Tibial nerve (tissue), 4 donors: ENCODE measurements around the gene LRP8. TPM values are rescaled to one million over a fixed set of nuclear protein-coding genes. Genes with fewer than 3 reads are reported as not detected.

ENCODE experiments used
- DNase-seq, 2 donors: peaks; one replicate each; pipeline ENCODE4 v3.0.0-alpha.2; 2019; ENCODE audit warnings: low spot score in 2 of 2
- H3K27ac ChIP-seq, 4 donors: fragments of 200-600 bp; sonication (generic) in 3 of 4; one replicate each; pipeline ENCODE4 v1.5.1; 2017 to 2019; ENCODE audit warnings: mild to moderate bottlenecking in 1 of 4
- H3K27me3 ChIP-seq, 2 donors: fragments of 200-600 bp; sonication (generic) in 1 of 2; one replicate each; pipeline versions ENCODE4 v1.5.1 to v1.6.0; 2017 to 2019
- H3K36me3 ChIP-seq, 3 donors: fragments of 200-600 bp; sonication (generic); one replicate each; pipeline ENCODE4 v1.5.1; 2018 to 2019
- H3K4me1 ChIP-seq, 4 donors: fragments of 200-600 bp; sonication (generic) in 3 of 4; one replicate each; pipeline ENCODE4 v1.5.1; 2017 to 2019
- H3K4me3 ChIP-seq, 4 donors: fragments of 200-600 bp; sonication (generic) in 3 of 4; one replicate each; pipeline ENCODE4 v1.5.1; 2017 to 2019; ENCODE audit warnings: mild to moderate bottlenecking in 1 of 4, moderate library complexity in 1 of 4
- H3K9me3 ChIP-seq, 4 donors: fragments of 200-600 bp; sonication (generic) in 3 of 4; one replicate each; pipeline ENCODE4 v1.5.1; 2017 to 2019
- EP300 ChIP-seq, 2 donors: sonication (generic); formaldehyde crosslinking; IDR thresholded peaks; one replicate each; pipeline ENCODE4 v1.6.1; 2017; ENCODE audit warnings: antibody characterized with exemption in 2 of 2, mild to moderate bottlenecking in 1 of 2
- POLR2A ChIP-seq, 2 donors: fragments of 450-650 bp; IDR thresholded peaks; one replicate each; pipeline ENCODE4 v1.6.1; 2017; ENCODE audit warnings: antibody characterized with exemption in 2 of 2, mild to moderate bottlenecking in 2 of 2, moderate library complexity in 2 of 2
- WGBS, 2 donors: methylation state at CpG; one replicate each; pipeline ENCODE4 v1.1.5; 2018; 5-methylcytosine and 5-hydroxymethylcytosine counted together
- total RNA-seq, 4 donors: library from RNA; depleted of rRNA; stranded (reverse); fragments of >200 nt; gene quantifications; one replicate each; pipeline ENCODE4 v1.1.0, GENCODE V29; 2016
- TF ChIP-seq, protein P1 (sequence below), 5 experiments: fragments of 200-600 bp in 3 of 5; fragments of 450-650 bp in 2 of 5; sonication (generic) in 3 of 5; IDR thresholded peaks; one replicate each; pipeline ENCODE4 v1.5.1; 2016 to 2019; ENCODE audit warnings: antibody characterized with exemption in 5 of 5, mild to moderate bottlenecking in 3 of 5, moderate library complexity in 2 of 5

Gene LRP8
- total RNA-seq, 4 donors from 2014 or later = 2.2 to 15.0 (median 2.5) TPM

DNA sequence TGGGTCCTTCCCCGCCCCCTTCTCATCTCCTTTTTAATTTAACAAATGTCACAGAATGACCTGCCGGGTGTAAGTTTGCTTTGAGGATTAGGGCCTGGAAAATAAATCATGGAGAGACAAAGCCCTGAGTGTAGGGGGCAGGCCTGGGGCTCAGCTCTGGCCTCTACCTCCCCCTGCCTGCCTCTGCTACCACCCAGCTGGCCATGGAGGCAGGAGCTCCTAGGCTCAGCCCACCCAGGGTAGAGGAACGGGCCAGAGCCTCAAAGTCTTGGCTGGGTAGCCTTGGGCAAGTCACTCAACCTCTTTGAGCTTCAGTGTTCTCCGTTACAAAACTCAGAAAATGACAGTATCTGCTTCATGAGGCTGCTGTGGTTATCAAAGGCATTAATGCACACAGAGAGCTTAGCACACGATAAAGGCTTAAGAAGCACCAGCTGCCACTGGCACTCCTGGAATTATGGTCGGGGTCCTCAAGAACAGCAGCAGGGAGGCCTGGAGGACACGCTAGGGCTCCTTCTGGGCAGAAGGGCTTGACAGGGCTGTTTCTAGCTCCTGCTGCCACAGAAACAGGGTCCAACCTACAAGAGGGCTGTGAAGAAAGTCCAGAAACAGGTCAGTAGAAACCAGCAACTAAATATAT, 39.0 kb downstream of the LRP8 start:
- Histone ChIP-seq H3K36me3 (no peaks in the 10 kb centered on the region), H3K4me1 (peaks cover 0 to 14% (median 0%) of the 10 kb centered on the region in 4 donors), H3K9me3 (no peaks in the 10 kb centered on the region), H3K27me3 (no peaks in the 10 kb centered on the region), H3K4me3 (no peak overlapping the region), H3K27ac (no peak overlapping the region)
- DNase-seq = no peak
- TF ChIP-seq EP300 (IDR thresholded peaks at IDR 0.05) (no peak), POLR2A (IDR thresholded peaks at IDR 0.05) (no peak)
- TF ChIP-seq, protein P1, sequence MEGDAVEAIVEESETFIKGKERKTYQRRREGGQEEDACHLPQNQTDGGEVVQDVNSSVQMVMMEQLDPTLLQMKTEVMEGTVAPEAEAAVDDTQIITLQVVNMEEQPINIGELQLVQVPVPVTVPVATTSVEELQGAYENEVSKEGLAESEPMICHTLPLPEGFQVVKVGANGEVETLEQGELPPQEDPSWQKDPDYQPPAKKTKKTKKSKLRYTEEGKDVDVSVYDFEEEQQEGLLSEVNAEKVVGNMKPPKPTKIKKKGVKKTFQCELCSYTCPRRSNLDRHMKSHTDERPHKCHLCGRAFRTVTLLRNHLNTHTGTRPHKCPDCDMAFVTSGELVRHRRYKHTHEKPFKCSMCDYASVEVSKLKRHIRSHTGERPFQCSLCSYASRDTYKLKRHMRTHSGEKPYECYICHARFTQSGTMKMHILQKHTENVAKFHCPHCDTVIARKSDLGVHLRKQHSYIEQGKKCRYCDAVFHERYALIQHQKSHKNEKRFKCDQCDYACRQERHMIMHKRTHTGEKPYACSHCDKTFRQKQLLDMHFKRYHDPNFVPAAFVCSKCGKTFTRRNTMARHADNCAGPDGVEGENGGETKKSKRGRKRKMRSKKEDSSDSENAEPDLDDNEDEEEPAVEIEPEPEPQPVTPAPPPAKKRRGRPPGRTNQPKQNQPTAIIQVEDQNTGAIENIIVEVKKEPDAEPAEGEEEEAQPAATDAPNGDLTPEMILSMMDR (IDR thresholded peaks at IDR 0.05) = no peak
- 73 to 81% methylated on average over 7 of the region's 7 CpGs for WGBS, 2 donors

DNA sequence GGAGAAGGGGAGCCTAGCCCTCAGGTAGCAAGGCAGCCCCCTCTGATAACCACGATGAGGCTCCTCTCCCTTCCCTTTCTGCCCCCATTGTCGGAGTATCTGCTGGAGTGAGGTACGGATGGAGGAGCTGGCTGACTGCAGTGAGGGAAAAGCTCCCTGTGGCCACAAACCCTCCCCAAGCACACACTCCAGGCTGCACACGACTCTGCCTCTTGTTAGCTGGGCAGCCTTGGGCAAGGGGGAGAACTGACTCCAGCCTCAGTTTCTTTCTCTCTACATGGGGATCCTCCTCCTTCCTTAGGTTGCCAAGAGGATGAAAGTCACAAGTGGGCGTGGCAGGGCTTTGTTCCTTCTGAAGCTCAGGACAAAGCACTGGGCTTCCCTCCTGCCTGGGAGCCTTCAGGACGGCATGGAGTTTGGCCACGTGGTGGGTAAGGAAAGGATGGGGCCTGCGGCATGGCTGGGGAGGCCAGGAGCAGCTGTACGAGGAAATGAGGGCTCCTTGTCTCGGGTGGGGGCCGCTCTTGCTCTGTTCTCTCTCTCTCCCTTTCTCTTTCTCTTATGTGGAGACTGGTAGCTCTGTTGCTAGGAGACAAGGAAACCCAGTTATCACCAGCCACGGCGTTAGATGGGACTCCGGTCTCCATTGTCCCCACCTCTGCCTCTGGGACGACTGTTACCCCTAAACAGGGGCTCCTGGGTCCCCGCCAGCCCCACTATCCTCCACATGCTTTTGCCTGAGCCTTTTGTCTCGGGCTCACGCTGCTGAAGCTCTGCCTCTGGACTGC, 39.7 kb downstream of the LRP8 start:
- no peak overlapping the region for H3K4me3 ChIP-seq
- no peak for DNase-seq
- H3K9me3 ChIP-seq = no peaks in the 10 kb centered on the region
- TF ChIP-seq, protein P1 (IDR thresholded peaks at IDR 0.05) = no peak
- TF ChIP-seq EP300 (IDR thresholded peaks at IDR 0.05) = no peak
- TF ChIP-seq POLR2A (IDR thresholded peaks at IDR 0.05) = no peak
- H3K27ac ChIP-seq = no peak overlapping the region
- WGBS, 2 donors = 63 to 64% methylated on average over 18 of the region's 18 CpGs
- no peaks in the 10 kb centered on the region for H3K27me3 ChIP-seq
- H3K36me3 ChIP-seq = no peaks in the 10 kb centered on the region
- peaks cover 0 to 8% (median 0%) of the 10 kb centered on the region in 4 donors for H3K4me1 ChIP-seq

DNA sequence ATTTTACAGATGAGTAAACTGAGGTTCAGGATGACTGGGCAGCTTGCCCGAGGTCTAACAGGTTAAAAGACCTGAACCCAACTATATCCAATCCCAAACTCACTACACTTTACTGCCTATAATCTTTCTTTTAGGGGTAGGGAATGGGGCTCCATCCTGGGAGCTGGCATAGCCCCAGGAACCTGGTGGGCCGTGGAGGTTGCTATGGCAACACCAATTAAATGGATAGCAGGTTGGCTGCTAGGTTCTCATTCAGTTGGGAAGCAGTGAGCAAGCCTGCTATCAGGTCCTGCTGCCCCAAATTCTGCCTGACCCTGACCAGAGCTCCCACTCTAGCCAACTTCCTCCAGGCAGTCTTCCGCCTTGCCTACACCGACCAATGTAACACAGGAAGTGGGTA, 40.9 kb downstream of the LRP8 start:
- H3K4me3 ChIP-seq = no peak overlapping the region
- 76 to 81% methylated on average over 4 of the region's 4 CpGs for WGBS, 2 donors
- no peak overlapping the region for H3K27ac ChIP-seq
- H3K9me3 ChIP-seq = no peaks in the 10 kb centered on the region
- no peaks in the 10 kb centered on the region for H3K36me3 ChIP-seq
- no peaks in the 10 kb centered on the region for H3K4me1 ChIP-seq
- no peaks in the 10 kb centered on the region for H3K27me3 ChIP-seq
- DNase-seq = no peak
- TF ChIP-seq EP300 (IDR thresholded peaks at IDR 0.05) (no peak), POLR2A (IDR thresholded peaks at IDR 0.05) (no peak)
- TF ChIP-seq, protein P1 (IDR thresholded peaks at IDR 0.05) = no peak

DNA sequence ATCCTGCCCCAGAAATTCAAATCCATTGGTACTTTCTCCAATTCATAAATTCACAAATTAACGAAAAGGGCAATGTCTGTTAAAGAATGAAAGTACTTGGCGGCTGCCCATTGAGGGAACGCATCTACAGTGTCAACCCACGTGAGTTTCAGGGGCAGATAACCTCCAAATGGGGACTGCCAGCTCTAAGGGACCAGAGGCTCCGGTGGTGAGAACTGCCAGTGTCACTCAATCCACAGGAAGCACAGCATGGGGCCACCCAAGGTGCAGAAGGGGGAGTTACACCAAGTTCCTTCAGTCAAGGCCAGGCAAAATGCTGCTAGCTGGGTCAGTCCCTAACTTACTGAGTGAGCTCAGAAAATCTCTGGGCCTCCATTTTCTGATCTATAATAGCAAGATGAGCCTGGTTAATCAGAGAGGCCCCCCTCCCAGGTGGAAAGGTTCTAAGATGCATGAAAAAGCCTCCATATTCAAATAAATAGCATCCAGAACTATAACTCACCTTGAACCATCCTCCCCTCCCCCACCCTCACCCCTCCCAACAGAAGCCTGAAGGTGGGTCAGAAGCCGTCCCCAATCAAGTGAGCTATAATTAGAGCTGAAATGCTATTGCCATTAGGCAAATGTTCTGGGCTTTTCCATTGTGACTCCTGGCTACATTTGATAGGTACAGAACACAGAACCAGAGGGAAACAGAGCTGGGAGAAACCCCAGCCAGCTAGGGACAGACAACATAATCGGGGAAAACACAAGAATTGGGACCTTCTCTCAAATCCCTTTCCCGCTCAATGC, 41.7 kb downstream of the LRP8 start:
- Histone ChIP-seq H3K9me3 (no peaks in the 10 kb centered on the region), H3K4me3 (no peak overlapping the region), H3K27me3 (no peaks in the 10 kb centered on the region), H3K4me1 (no peaks in the 10 kb centered on the region), H3K27ac (no peak overlapping the region), H3K36me3 (no peaks in the 10 kb centered on the region)
- no peak for DNase-seq
- TF ChIP-seq, protein P1 (IDR thresholded peaks at IDR 0.05) = no peak
- WGBS, 2 donors = 77 to 78% methylated on average over 8 of the region's 8 CpGs

DNA sequence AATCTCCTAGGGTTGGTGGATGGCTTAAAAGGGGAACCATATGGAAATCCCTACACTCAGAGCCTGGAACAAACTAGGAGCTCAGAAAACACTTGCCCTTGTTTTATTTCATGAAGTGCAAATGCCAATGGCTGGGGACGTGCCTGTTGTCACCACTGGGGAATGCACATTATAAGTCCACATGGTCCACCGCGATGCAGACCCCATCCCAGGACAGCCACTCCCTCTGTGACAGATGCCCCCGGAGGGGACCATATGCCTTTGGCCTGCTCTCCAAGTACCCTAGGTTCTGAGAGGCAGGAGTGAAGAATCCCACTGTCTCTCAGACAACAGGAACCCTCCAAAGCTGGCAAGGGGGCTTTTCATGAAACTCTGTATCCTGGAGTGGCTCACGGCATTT, 42.3 kb downstream of the LRP8 start:
- no peaks in the 10 kb centered on the region for H3K9me3 ChIP-seq
- no peak overlapping the region for H3K4me3 ChIP-seq
- WGBS, 2 donors = 62 to 80% methylated on average over 5 of the region's 5 CpGs
- no peaks in the 10 kb centered on the region for H3K4me1 ChIP-seq
- TF ChIP-seq, protein P1 (IDR thresholded peaks at IDR 0.05) = no peak
- no peak for TF ChIP-seq EP300 (IDR thresholded peaks at IDR 0.05)
- TF ChIP-seq POLR2A (IDR thresholded peaks at IDR 0.05) = no peak
- H3K36me3 ChIP-seq = no peaks in the 10 kb centered on the region
- no peaks in the 10 kb centered on the region for H3K27me3 ChIP-seq
- no peak for DNase-seq
- H3K27ac ChIP-seq = no peak overlapping the region
